SU-DHL-6 (cell line): ENCODE results near the gene C6orf89.
A peak's percentile ranks its signal among the peaks of the same experiment; 100 is the strongest.

ENCODE experiments used
- H2AFZ ChIP-seq: fragments of 200-600 bp; sonication (generic); 2 replicates; pipeline ENCODE4 v1.6.1; 2014; ENCODE audit warnings: low read depth, mild to moderate bottlenecking, moderate library complexity, mixed read lengths, antibody characterized with exemption, low read length; ENCODE audit not compliant: severe bottlenecking
- H3F3A ChIP-seq: fragments of 200-600 bp; shearing (Covaris generic); 2 replicates; pipeline ENCODE4 v1.6.0; 2016; ENCODE audit warnings: antibody characterized with exemption, mild to moderate bottlenecking; ENCODE audit not compliant: insufficient read depth
- H3K27ac ChIP-seq: fragments of 200-600 bp; sonication (generic); 2 replicates; pipeline ENCODE4 v1.5.1; 2016; ENCODE audit warnings: low read depth, mild to moderate bottlenecking, low read length, moderate library complexity, mixed read lengths
- H3K27me3 ChIP-seq: fragments of 200-600 bp; sonication (generic), shearing (Covaris generic); 2 replicates; pipeline ENCODE4 v1.6.0; 2014; ENCODE audit warnings: mild to moderate bottlenecking, low read length
- H3K36me3 ChIP-seq: fragments of 200-600 bp; sonication (generic); 2 replicates; pipeline ENCODE4 v1.6.1; 2014; ENCODE audit warnings: mild to moderate bottlenecking, low read length, mixed read lengths
- H3K4me2 ChIP-seq: fragments of 300-600, 200-600 bp; shearing (Covaris generic), sonication (generic); 2 replicates; pipeline ENCODE4 v1.6.0; 2014; ENCODE audit warnings: low read length, low read depth, mild to moderate bottlenecking; ENCODE audit not compliant: poor library complexity, severe bottlenecking
- H3K4me3 ChIP-seq: fragments of 200-600 bp; sonication (generic); 2 replicates; pipeline ENCODE4 v1.5.1; 2014; ENCODE audit warnings: antibody characterized with exemption, low read length, mild to moderate bottlenecking, mixed read lengths; ENCODE audit not compliant: insufficient read depth, poor library complexity, severe bottlenecking
- H3K79me2 ChIP-seq: fragments of 200-600 bp; sonication (generic); 2 replicates; pipeline ENCODE4 v1.6.1; 2014; ENCODE audit warnings: mild to moderate bottlenecking, low read length, moderate library complexity; ENCODE audit not compliant: insufficient read depth
- H3K9ac ChIP-seq: fragments of 200-600 bp; sonication (generic); 2 replicates; pipeline ENCODE4 v1.7.0; 2014; ENCODE audit warnings: mild to moderate bottlenecking, low read length
- H3K9me2 ChIP-seq: fragments of 200-600 bp; sonication (generic); replicated peaks from 2 replicates; pipeline ENCODE4 v1.6.1; 2014; ENCODE audit warnings: low read length; ENCODE audit not compliant: insufficient read depth
- H3K9me3 ChIP-seq: fragments of 200-600 bp; sonication (generic); 2 replicates; pipeline ENCODE4 v1.6.1; 2014; ENCODE audit warnings: low read length, mixed read lengths; ENCODE audit not compliant: insufficient read depth
- H4K20me1 ChIP-seq: fragments of 200-600 bp; sonication (generic); 2 replicates; pipeline ENCODE4 v1.6.1; 2014; ENCODE audit warnings: low read depth, mild to moderate bottlenecking, antibody characterized with exemption, low read length, moderate library complexity, mixed read lengths
- CTCF ChIP-seq: fragments of 200-600 bp; sonication (generic); IDR thresholded peaks from one replicate; pipeline ENCODE4 v1.5.1; 2017; ENCODE audit warnings: antibody characterized with exemption, mild to moderate bottlenecking, low read length, moderate library complexity; ENCODE audit not compliant: insufficient read depth, poor library complexity, severe bottlenecking
- EZH2phosphoT487 ChIP-seq: fragments of 200-600 bp; sonication (generic), shearing (Covaris generic); conservative IDR thresholded peaks from 2 replicates; pipeline ENCODE4 v1.6.1; 2018; ENCODE audit warnings: mild to moderate bottlenecking, antibody characterized with exemption, low read length, moderate library complexity, mixed read lengths

C6orf89 gene

GRCh38 chr6:36893976-36894932 is 8.5 kb downstream of the C6orf89 start:
- Histone ChIP-seq H3K27ac (no peak overlapping the region), H3K4me3 (no peak overlapping the region), H3K9me3 (no peaks in the 10 kb centered on the region), H2AFZ (no peak overlapping the region), H3F3A (peaks cover 10% of the 10 kb centered on the region), H3K4me2 (no peak overlapping the region), H3K27me3 (no peaks in the 10 kb centered on the region), H3K79me2 (peaks cover 78% of the 10 kb centered on the region), H3K9me2 (no peaks in the 10 kb centered on the region), H3K36me3 (peaks cover 30% of the 10 kb centered on the region; the same call in 1 of the 2 replicates), H4K20me1 (no peaks in the 10 kb centered on the region; the same call in 1 of the 2 replicates), H3K9ac (no peak overlapping the region)
- no peak for TF ChIP-seq CTCF
- no peak for TF ChIP-seq EZH2phosphoT487

GRCh38 chr6:36897609-36898008 is 11.9 kb downstream of the C6orf89 start:
- Histone ChIP-seq H3K36me3 (peaks cover 38% of the 10 kb centered on the region), H3K27me3 (no peaks in the 10 kb centered on the region), H3F3A (peaks cover 5% of the 10 kb centered on the region; the same call in 1 of the 2 replicates), H3K27ac (no peak overlapping the region), H3K4me3 (no peak overlapping the region), H3K9me2 (no peaks in the 10 kb centered on the region), H4K20me1 (no peaks in the 10 kb centered on the region; the same call in 1 of the 2 replicates), H3K4me2 (no peak overlapping the region), H2AFZ (no peak overlapping the region), H3K79me2 (peaks cover 47% of the 10 kb centered on the region), H3K9me3 (no peaks in the 10 kb centered on the region), H3K9ac (no peak overlapping the region)
- TF ChIP-seq EZH2phosphoT487 (no peak), CTCF (peak; percentile 20)

DNA sequence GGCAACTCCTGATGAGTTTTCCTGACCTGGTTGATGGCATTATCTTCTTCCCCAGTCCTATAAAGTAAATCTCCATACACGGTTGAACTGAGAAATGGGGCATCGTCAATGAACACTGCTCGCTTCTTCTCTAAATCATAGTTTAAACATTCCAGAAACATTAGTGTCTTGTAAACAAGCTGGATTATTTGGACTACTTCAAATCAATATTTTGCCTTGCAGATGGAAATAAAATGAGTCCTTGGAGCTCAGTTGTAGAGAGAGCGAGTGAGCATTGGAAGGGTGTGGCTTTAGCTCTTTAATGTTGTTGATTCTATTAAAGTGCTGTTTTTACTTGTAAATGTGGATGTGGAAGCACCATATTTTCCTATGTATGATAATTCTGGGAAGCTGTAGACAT is 18.4 kb downstream of the C6orf89 start:
- Histone ChIP-seq H3K9ac (no peak overlapping the region), H3K79me2 (peaks cover 6% of the 10 kb centered on the region; the same call in 1 of the 2 replicates), H3K36me3 (peaks cover 46% of the 10 kb centered on the region), H3K9me2 (no peaks in the 10 kb centered on the region), H3K27me3 (no peaks in the 10 kb centered on the region), H4K20me1 (no peaks in the 10 kb centered on the region), H3K9me3 (no peaks in the 10 kb centered on the region), H3K4me3 (no peak overlapping the region), H2AFZ (no peak overlapping the region), H3F3A (no peaks in the 10 kb centered on the region), H3K27ac (no peak overlapping the region), H3K4me2 (no peak overlapping the region)
- TF ChIP-seq EZH2phosphoT487: no peak

DNA sequence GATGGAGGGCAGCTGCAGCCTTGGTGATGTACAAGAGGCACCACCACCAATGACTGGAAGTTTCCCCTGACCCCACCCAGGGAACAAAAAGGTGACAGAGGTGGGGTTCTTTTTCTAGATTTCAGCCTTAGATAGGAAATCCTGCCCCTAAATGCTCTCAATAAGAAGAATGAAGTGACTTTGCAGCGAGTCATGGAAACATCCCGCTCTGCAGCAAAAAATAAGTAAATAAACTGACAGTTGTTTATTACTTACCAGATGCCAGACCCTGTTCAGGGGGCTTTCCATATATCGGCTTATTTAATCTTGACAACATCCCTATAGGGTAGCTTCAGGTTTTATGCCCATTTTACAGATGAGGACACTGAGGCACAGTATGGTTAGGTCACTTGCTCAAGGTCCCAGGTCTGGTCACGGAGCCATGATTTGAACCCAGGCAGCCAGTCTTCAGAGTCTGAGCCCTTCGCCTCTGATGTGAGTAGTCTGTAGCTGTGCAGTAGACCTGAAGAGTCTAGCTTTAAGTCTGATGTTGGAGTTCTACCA is 19.2 kb downstream of the C6orf89 start:
- no peaks in the 10 kb centered on the region for H3K9me3 ChIP-seq
- no peaks in the 10 kb centered on the region for H3F3A ChIP-seq
- H3K9me2 ChIP-seq: no peaks in the 10 kb centered on the region
- no peak overlapping the region for H3K9ac ChIP-seq
- H4K20me1 ChIP-seq: no peaks in the 10 kb centered on the region
- TF ChIP-seq CTCF (no peak), EZH2phosphoT487 (no peak)
- H3K4me3 ChIP-seq: no peak overlapping the region
- peaks cover 9% of the 10 kb centered on the region; the same call in 1 of the 2 replicates for H3K79me2 ChIP-seq
- H2AFZ ChIP-seq: no peak overlapping the region
- no peak overlapping the region for H3K27ac ChIP-seq
- peaks cover 49% of the 10 kb centered on the region for H3K36me3 ChIP-seq
- no peak overlapping the region for H3K4me2 ChIP-seq
- no peaks in the 10 kb centered on the region for H3K27me3 ChIP-seq
